H1 (cell line): Measurements from ENCODE around the gene PBX1. TPM values are rescaled to one million over a fixed set of nuclear protein-coding genes. Genes with fewer than 3 reads are reported as not detected.
A peak's percentile ranks its signal among the peaks of the same experiment; 100 is the strongest.

Source experiments
- CTCF ChIA-PET: fragments of 300-600 bp; sonication (Branson Sonifier 250); formaldehyde crosslinking; loops from one replicate; lab custom pipeline; 2021; ENCODE audit not compliant: partially characterized antibody; lab: Charles Lee
- POLR2A ChIA-PET: fragments of 300-600 bp; sonication (Branson Sonifier 250); formaldehyde crosslinking; loops from one replicate; lab custom pipeline; 2021; ENCODE audit warnings: inconsistent platforms; ENCODE audit not compliant: partially characterized antibody; lab: Charles Lee
- DNase-seq, 2 experiments: peaks; one replicate each; pipeline versions ENCODE4 v3.0.0 to v3.0.0-alpha.2; 2010 to 2022; ENCODE audit warnings: low spot score in 2 of 2, low read depth in 1 of 2, mixed read lengths in 1 of 2
- FAIRE-seq: peaks from 2 replicates; lab custom pipeline; 2011; peaks lifted over from hg19 to GRCh38; lab: Jason Lieb, UNC
- H2AFZ ChIP-seq: 2 replicates; pipeline ENCODE4 v1.8.1; 2012; ENCODE audit warnings: low read length, inconsistent platforms
- H2AK5ac ChIP-seq: 2 replicates; pipeline ENCODE4 v1.6.1; 2013; ENCODE audit warnings: low read depth, low read length
- H2BK120ac ChIP-seq: replicated peaks from 2 replicates; pipeline ENCODE3; 2013; ENCODE audit warnings: low read depth, low read length, inconsistent platforms
- H2BK12ac ChIP-seq: 2 replicates; pipeline ENCODE4 v1.6.1; 2013; ENCODE audit warnings: low read depth, low read length
- H2BK15ac ChIP-seq: 2 replicates; pipeline ENCODE4 v1.6.1; 2013; ENCODE audit warnings: low read length
- H2BK20ac ChIP-seq: 2 replicates; pipeline ENCODE4 v1.6.1; 2013; ENCODE audit warnings: low read length
- H2BK5ac ChIP-seq: 2 replicates; pipeline ENCODE4 v1.6.1; 2013; ENCODE audit warnings: low read depth, low read length
- H3K14ac ChIP-seq: 2 replicates; pipeline ENCODE4 v1.6.1; 2013; ENCODE audit warnings: inconsistent platforms; ENCODE audit not compliant: insufficient read length
- H3K18ac ChIP-seq: 2 replicates; pipeline ENCODE4 v1.6.1; 2013; ENCODE audit warnings: low read length; ENCODE audit errors: extremely low read depth
- H3K23ac ChIP-seq: 2 replicates; pipeline ENCODE4 v1.6.1; 2013; ENCODE audit warnings: inconsistent platforms; ENCODE audit not compliant: insufficient read length
- H3K23me2 ChIP-seq: 2 replicates; pipeline ENCODE4 v1.6.1; 2013; ENCODE audit warnings: low read depth, low read length
- H3K27ac ChIP-seq: 2 replicates; pipeline ENCODE4 v1.6.1; 2011; ENCODE audit warnings: low read depth, low read length, inconsistent platforms
- H3K27me3 ChIP-seq, 4 experiments: replicated peaks in 1 of 4; 1 replicate in 1 of 4; 2 replicates in 3 of 4; pipeline versions ENCODE4 v1.6.1 to v1.8.1; 2011 to 2013; ENCODE audit warnings: low read length in 3 of 4, mild to moderate bottlenecking in 3 of 4, inconsistent platforms in 2 of 4, mixed read lengths in 2 of 4, moderate library complexity in 1 of 4; ENCODE audit not compliant: control insufficient read depth in 3 of 4, insufficient read depth in 3 of 4; ENCODE audit errors: extremely low read depth in 1 of 4
- H3K36me3 ChIP-seq, 4 experiments: 2 replicates each; pipeline versions ENCODE4 v1.6.1 to v1.8.1; 2011 to 2013; ENCODE audit warnings: mild to moderate bottlenecking in 4 of 4, low read length in 3 of 4, moderate library complexity in 2 of 4, control low read depth in 1 of 4, inconsistent platforms in 1 of 4; ENCODE audit not compliant: insufficient read depth in 4 of 4, control insufficient read depth in 2 of 4
- H3K4ac ChIP-seq: replicated peaks from 2 replicates; pipeline ENCODE3; 2013; ENCODE audit warnings: low read length, low read depth, mixed read lengths, inconsistent platforms; ENCODE audit not compliant: insufficient read length
- H3K4me1 ChIP-seq, 4 experiments: replicated peaks in 1 of 4; 1 replicate in 1 of 4; 2 replicates in 3 of 4; pipeline versions ENCODE4 v1.6.1 to v1.8.1; 2011 to 2013; ENCODE audit warnings: low read length in 3 of 4, inconsistent platforms in 2 of 4, mixed read lengths in 1 of 4; ENCODE audit not compliant: insufficient read depth in 4 of 4, control insufficient read depth in 3 of 4
- H3K4me2 ChIP-seq, 2 experiments: 2 replicates each; pipeline versions ENCODE4 v1.6.1 to v1.8.1; 2011 to 2013; ENCODE audit warnings: low read depth in 2 of 2, low read length in 2 of 2, control low read depth in 1 of 2, inconsistent platforms in 1 of 2, mild to moderate bottlenecking in 1 of 2; ENCODE audit not compliant: insufficient read depth in 1 of 2
- H3K4me3 ChIP-seq, 4 experiments: fragments of 200-600, 300-600 bp in 1 of 4; sonication (generic), shearing (Covaris generic), sonication (Bioruptor Twin) in 1 of 4; 2 replicates each; pipeline versions ENCODE4 v1.5.1 to v1.8.1; 2011 to 2016; ENCODE audit warnings: low read length in 4 of 4, low read depth in 3 of 4, control low read depth in 2 of 4, inconsistent platforms in 2 of 4, mild to moderate bottlenecking in 2 of 4, mixed read lengths in 1 of 4, moderate library complexity in 1 of 4; ENCODE audit not compliant: insufficient read depth in 2 of 4; ENCODE audit errors: extremely low read depth in 1 of 4
- H3K56ac ChIP-seq: replicated peaks from 2 replicates; pipeline ENCODE3; 2013; ENCODE audit warnings: low read depth, mild to moderate bottlenecking, mixed read lengths, low read length, inconsistent platforms; ENCODE audit not compliant: insufficient read length
- H3K79me1 ChIP-seq: 2 replicates; pipeline ENCODE4 v1.6.1; 2013; ENCODE audit warnings: low read depth, low read length, control low read depth
- H3K79me2 ChIP-seq, 2 experiments: 2 replicates each; pipeline versions ENCODE4 v1.6.1 to v1.8.1; 2012 to 2013; ENCODE audit warnings: low read length in 2 of 2, mild to moderate bottlenecking in 2 of 2, inconsistent platforms in 1 of 2; ENCODE audit not compliant: insufficient read depth in 2 of 2, control insufficient read depth in 1 of 2
- H3K9ac ChIP-seq, 4 experiments: replicated peaks in 1 of 4; 1 replicate in 1 of 4; 2 replicates in 3 of 4; pipeline versions ENCODE4 v1.6.1 to v1.8.1; 2011 to 2013; ENCODE audit warnings: low read depth in 3 of 4, low read length in 3 of 4, control low read depth in 2 of 4, mild to moderate bottlenecking in 2 of 4, moderate library complexity in 2 of 4, inconsistent platforms in 1 of 4; ENCODE audit errors: extremely low read depth in 1 of 4
- H3K9me3 ChIP-seq, 2 experiments: 2 replicates each; pipeline versions ENCODE4 v1.6.1 to v1.8.1; 2012 to 2013; ENCODE audit warnings: mild to moderate bottlenecking in 2 of 2, moderate library complexity in 2 of 2, control low read depth in 1 of 2, inconsistent platforms in 1 of 2, low read depth in 1 of 2, low read length in 1 of 2, mixed read lengths in 1 of 2; ENCODE audit not compliant: insufficient read depth in 2 of 2
- H4K20me1 ChIP-seq, 2 experiments: replicated peaks in 1 of 2; 2 replicates each; pipeline versions ENCODE3 to v1.8.1; 2011 to 2013; ENCODE audit warnings: inconsistent platforms in 2 of 2, low read length in 2 of 2, mild to moderate bottlenecking in 1 of 2; ENCODE audit not compliant: insufficient read depth in 2 of 2, control insufficient read depth in 1 of 2
- H4K5ac ChIP-seq: 2 replicates; pipeline ENCODE4 v1.6.1; 2013; ENCODE audit warnings: low read length, low read depth, mixed read lengths, inconsistent platforms; ENCODE audit not compliant: insufficient read length
- H4K8ac ChIP-seq: 2 replicates; pipeline ENCODE4 v1.8.0; 2013; ENCODE audit warnings: mild to moderate bottlenecking, moderate library complexity, low read length, inconsistent platforms; ENCODE audit not compliant: insufficient read depth; ENCODE audit errors: extremely low read depth
- H4K91ac ChIP-seq: replicated peaks from 2 replicates; pipeline ENCODE3; 2013; ENCODE audit warnings: low read length, mixed read lengths, inconsistent platforms; ENCODE audit not compliant: insufficient read length
- CHD1 ChIP-seq: IDR thresholded peaks from 2 replicates; pipeline ENCODE4 v1.6.1; 2012; ENCODE audit warnings: low read depth, low read length, improper control_type of control experiment
- JUND ChIP-seq: IDR thresholded peaks from 2 replicates; pipeline ENCODE4 v1.6.1; 2011; ENCODE audit warnings: mild to moderate bottlenecking, improper control_type of control experiment, low read length
- KDM1A ChIP-seq: fragments of 200-600, 300-600 bp; sonication (generic); IDR thresholded peaks from 2 replicates; pipeline ENCODE4 v1.7.1; 2016; ENCODE audit warnings: mild to moderate bottlenecking, low read length, borderline replicate concordance
- RAD21 ChIP-seq, 2 experiments: IDR thresholded peaks in 1 of 2; conservative IDR thresholded peaks in 1 of 2; 2 replicates each; pipeline ENCODE4 v1.6.1; 2011; ENCODE audit warnings: low read depth in 2 of 2, low read length in 2 of 2, improper control_type of control experiment in 1 of 2, inconsistent platforms in 1 of 2, mild to moderate bottlenecking in 1 of 2, moderate library complexity in 1 of 2
- RBBP5 ChIP-seq: IDR thresholded peaks from 2 replicates; pipeline ENCODE4 v1.7.1; 2012; ENCODE audit warnings: low read depth, mild to moderate bottlenecking, inconsistent platforms, low read length, moderate library complexity, borderline replicate concordance
- RNF2 ChIP-seq: fragments of 200-900, 300-1000 bp; sonication (generic); IDR thresholded peaks from 2 replicates; pipeline ENCODE4 v1.7.1; 2016; ENCODE audit warnings: borderline replicate concordance, low read depth, mild to moderate bottlenecking, antibody characterized with exemption, low read length; ENCODE audit not compliant: poor library complexity, severe bottlenecking; ENCODE audit errors: missing control alignments
- RXRA ChIP-seq: IDR thresholded peaks from 2 replicates; pipeline ENCODE4 v1.6.1; 2011; ENCODE audit warnings: low read depth, mild to moderate bottlenecking, low read length, moderate library complexity; ENCODE audit not compliant: insufficient read depth
- SP1 ChIP-seq: IDR thresholded peaks from 2 replicates; pipeline ENCODE4 v1.6.1; 2011; ENCODE audit warnings: low read depth, low read length
- SP4 ChIP-seq: IDR thresholded peaks from 2 replicates; pipeline ENCODE4 v1.6.1; 2012; ENCODE audit warnings: low read length, inconsistent platforms
- SRF ChIP-seq: IDR thresholded peaks from 2 replicates; pipeline ENCODE4 v1.6.1; 2011; ENCODE audit warnings: mild to moderate bottlenecking, low read depth, low read length, moderate library complexity
- ZNF274 ChIP-seq: IDR thresholded peaks from 2 replicates; pipeline ENCODE4 v1.7.0; 2012; ENCODE audit warnings: low read length, borderline replicate concordance; ENCODE audit errors: extremely low read depth
- WGBS, 2 experiments: shearing (Covaris generic) in 1 of 2; methylation state at CpG; one replicate each; pipeline versions ENCODE4 v1.1.6 to v1.1.7; 2013 to 2015; ENCODE audit warnings: low lambda C conversion rate in 2 of 2, mixed read lengths in 2 of 2, inconsistent platforms in 1 of 2, low coverage in 1 of 2, missing lambda C conversion rate in 1 of 2; ENCODE audit not compliant: insufficient replicate concordance in 2 of 2, insufficient coverage in 1 of 2, insufficient read length in 1 of 2; ENCODE audit errors: extremely low coverage in 1 of 2, missing lambda C conversion rate in 1 of 2; 5-methylcytosine and 5-hydroxymethylcytosine counted together
- polyA plus RNA-seq, 7 experiments: library from polyadenylated mRNA; depleted of rRNA in 3 of 7; stranded (reverse) in 5 of 7; unstranded in 2 of 7; fragments of >200 nt in 5 of 7; fragments of 200-250 nt in 2 of 7; gene quantifications; 1 replicate in 5 of 7; 2 replicates in 1 of 7; 4 replicates in 1 of 7; pipeline versions ENCODE4 v1.2.1 to v1.2.3, GENCODE V29; 2011 to 2013; ENCODE audit warnings: missing spikeins in 2 of 7, mixed read lengths in 2 of 7
- total RNA-seq: library from RNA; stranded (reverse); fragmentation: NEBNext Ultra II Directional; extraction: Animal tissue kit (Norgen Biotek cat#: 25700); gene quantifications from 2 replicates; pipeline ENCODE4 v1.2.1, GENCODE V29; 2021
- TF ChIP-seq, protein P1 (sequence below): IDR thresholded peaks from 2 replicates; pipeline ENCODE4 v1.6.1; 2012; ENCODE audit warnings: low read length, inconsistent platforms

Gene PBX1
- total and polyA plus RNA-seq, 2 of the 8 experiments (the other 6 are each of a cell fraction or from before 2014, with no cell fraction given) = 87.4 to 124 TPM

DNA sequence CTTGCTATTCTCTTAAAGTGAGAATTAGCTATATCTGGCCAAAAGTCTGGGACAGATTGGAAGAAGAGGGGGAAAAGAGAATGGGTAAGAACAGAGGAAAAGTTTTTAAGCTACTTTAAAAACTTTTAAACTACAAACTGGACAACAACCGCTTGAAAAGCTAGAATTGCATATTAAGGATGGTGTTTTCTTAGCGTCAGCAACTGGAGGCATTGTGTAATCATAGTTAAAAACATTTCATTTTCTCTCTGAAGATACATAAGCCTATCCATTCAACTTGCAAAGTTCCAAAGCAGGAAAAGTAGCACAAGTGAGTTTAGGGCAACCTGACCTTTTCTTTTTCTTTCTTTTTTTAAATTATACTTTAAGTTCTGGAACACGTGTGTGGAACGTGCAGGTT lies 10.9 kb downstream of the PBX1 start:
- H4K5ac ChIP-seq = no peak overlapping the region
- no peaks in the 10 kb centered on the region for H3K9me3 ChIP-seq
- H2BK5ac ChIP-seq = no peak overlapping the region
- peak overlapping the region; percentile 81 for H3K14ac ChIP-seq
- CTCF ChIA-PET = interaction anchor here (1.7 kb wide), 1 partner anchor 330 kb away, joined by 5 read pairs; no protein-coding TSS in a partner anchor
- DNase-seq (no peak), FAIRE-seq (no peak)
- no peak overlapping the region for H3K4me3 ChIP-seq
- peaks cover 0 to 22% (median 16%) of the 10 kb centered on the region in 4 experiments; a peak in 6 of 7 replicates for H3K4me1 ChIP-seq
- no peak overlapping the region for H2BK15ac ChIP-seq
- no peak overlapping the region for H3K23ac ChIP-seq
- H3K18ac ChIP-seq = no peak overlapping the region
- H3K27ac ChIP-seq = no peak overlapping the region
- H3K4me2 ChIP-seq = no peak overlapping the region
- peaks cover 5% of the 10 kb centered on the region; the same call in 1 of the 2 replicates for H3K79me1 ChIP-seq
- H3K23me2 ChIP-seq = no peaks in the 10 kb centered on the region
- H3K27me3 ChIP-seq = no peaks in the 10 kb centered on the region
- WGBS, 2 experiments = 98% methylated on average over 4 of the region's 4 CpGs; no CpG with 5 or more reads in 1 of the 2 experiments
- no peak overlapping the region for H3K9ac ChIP-seq
- no peak overlapping the region for H3K4ac ChIP-seq
- H2BK120ac ChIP-seq = no peak overlapping the region
- H4K8ac ChIP-seq = no peak overlapping the region
- H3K79me2 ChIP-seq = peaks cover 19 to 96% of the 10 kb centered on the region in 2 experiments
- H2BK12ac ChIP-seq = no peak overlapping the region
- no peak overlapping the region for H2BK20ac ChIP-seq
- no peak overlapping the region for H2AFZ ChIP-seq
- no peak overlapping the region for H4K91ac ChIP-seq
- peaks cover 0 to 26% (median 5%) of the 10 kb centered on the region in 4 experiments; a peak in 3 of 8 replicates for H3K36me3 ChIP-seq
- POLR2A ChIA-PET = interaction anchor here (1.3 kb wide), 1 partner anchor 9 kb away, joined by 3 read pairs; no protein-coding TSS in a partner anchor
- H3K56ac ChIP-seq = no peak overlapping the region
- peaks cover 6 to 9% of the 10 kb centered on the region in 2 experiments for H4K20me1 ChIP-seq
- no peak overlapping the region for H2AK5ac ChIP-seq
- TF ChIP-seq KDM1A (no peak), SRF (no peak), JUND (no peak), SP4 (no peak), RNF2 (no peak), RXRA (no peak), RBBP5 (no peak), ZNF274 (no peak), CHD1 (no peak), RAD21 (IDR thresholded peaks at IDR 0.05 in 1 of 2, conservative IDR thresholded peaks at IDR 0.05 in 1 of 2; ENCODE audit: low read depth in 2 of 2, low read length in 2 of 2) (no peak), SP1 (no peak)
- TF ChIP-seq, protein P1, sequence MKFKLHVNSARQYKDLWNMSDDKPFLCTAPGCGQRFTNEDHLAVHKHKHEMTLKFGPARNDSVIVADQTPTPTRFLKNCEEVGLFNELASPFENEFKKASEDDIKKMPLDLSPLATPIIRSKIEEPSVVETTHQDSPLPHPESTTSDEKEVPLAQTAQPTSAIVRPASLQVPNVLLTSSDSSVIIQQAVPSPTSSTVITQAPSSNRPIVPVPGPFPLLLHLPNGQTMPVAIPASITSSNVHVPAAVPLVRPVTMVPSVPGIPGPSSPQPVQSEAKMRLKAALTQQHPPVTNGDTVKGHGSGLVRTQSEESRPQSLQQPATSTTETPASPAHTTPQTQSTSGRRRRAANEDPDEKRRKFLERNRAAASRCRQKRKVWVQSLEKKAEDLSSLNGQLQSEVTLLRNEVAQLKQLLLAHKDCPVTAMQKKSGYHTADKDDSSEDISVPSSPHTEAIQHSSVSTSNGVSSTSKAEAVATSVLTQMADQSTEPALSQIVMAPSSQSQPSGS = no peak
